Right kidney (tissue), 1 donor: ENCODE results near the gene PCYT2.
"Not testable (repeated sequence)": the region's sequence is repeated elsewhere in the genome, so short reads cannot be mapped to it uniquely, and the experiment has no call there.

ENCODE experiments used
- DNase-seq: peaks from one replicate; pipeline ENCODE4 v3.0.0-alpha.2; 2016

The PCYT2 gene

DNA sequence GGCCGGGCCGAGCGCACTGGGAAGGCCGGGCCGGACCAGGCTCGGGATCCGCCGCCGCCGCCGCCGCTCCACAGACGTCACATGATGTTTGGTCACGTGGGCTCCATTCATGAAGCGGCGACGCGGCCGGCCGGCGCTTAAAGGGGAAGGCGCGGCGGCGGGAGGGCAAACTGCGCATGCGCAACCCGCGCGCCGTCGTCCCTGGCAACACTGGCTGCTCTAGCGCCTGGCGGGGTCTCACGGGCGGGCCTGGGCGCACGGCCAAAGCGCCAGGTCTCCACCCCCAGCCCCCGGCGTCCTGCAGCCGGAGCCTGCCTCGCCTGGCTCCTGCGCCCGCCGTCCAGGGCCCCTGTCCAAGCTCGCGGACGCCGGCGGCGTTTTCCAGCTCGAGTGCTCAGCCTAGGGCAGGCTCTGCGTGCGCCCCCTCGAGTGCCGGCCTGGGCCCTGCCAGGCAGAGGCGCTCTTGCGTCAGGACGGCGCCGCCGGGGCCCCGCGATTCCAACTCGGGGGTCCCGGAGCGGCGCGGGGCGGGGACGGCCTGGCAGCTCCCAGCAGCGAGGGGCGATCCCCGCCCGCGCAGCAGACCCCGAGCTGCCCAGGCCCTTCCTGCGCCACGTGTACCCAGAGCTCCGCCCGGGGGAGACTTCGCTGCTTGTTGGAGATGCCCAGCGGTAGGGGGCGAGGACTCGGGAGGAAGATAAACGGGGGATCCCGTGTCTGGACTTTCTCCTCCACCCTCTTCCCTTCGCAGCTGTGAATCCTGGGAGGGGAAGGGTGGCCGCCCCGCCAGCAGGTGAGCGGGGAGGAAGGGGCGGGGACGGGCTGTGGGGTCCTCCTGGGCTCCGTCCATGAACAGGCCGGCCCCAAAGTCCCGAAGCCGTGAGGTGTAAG lies 16.7 kb upstream of the PCYT2 start, which contains the start of gene MAFG:
Gene MAFG, minus strand, starts transcription at position 83 of the 891 bp plus-strand sequence. CDS start 4,550 bp downstream, outside the sequence.
- peak; percentile 98 for DNase-seq

DNA sequence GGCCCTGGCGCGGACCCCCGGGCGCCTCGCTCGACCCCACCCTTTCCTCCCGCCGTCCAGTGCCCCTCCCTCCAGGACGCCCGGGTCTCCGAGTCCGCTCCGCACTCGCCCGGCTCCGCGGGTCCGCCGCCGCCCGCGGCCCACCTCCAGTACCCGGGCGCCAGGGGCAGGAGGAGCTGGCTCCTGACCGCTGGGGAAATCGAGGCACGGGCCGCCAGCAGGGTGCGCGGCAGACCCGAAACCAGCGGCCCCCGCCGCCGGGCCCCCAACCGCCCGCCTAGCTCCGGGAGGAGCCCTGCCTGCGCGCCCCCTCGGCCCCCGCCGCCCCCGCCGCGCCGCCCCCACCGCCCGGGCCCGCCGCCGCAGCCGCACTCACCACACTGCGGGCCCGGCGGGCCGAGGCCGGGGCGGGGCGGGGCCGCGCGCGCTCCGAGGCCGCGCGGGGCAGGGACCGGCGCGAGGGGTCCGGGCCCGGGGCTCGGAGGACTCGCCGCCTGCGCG lies 16.0 kb upstream of the PCYT2 start:
- no peak for DNase-seq

GRCh38 chr17:81926451-81927151 lies 15.4 kb upstream of the PCYT2 start:
- DNase-seq: peak; percentile 54

DNA sequence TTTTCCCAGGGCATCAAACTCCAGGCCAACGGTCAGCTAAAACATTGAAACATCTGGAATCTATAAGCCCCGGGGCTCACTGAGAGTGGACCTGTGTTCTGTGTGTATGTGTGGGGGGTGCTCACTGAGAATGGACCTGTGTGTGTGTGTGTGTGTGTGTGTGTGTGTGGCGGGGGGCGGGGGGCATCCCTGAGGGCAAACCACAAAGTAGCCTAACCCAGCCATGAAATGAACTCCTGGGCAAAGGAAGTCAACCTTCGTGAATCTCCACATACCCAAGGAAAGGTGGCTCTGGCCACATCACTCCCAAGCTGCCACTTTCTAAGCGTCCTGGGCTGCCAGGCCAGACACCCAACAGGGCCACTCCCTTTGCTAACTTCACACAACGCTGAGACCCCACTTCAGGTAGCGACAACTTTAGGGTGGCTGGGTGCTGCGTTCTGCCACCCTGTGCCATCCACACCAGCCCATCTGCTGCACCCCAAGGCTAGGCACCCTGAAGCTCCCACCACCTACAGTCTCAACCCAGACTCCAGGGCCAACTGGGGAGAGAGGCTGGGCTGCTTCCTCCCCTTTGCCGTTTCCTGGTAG lies 14.8 kb upstream of the PCYT2 start:
- no peak for DNase-seq

DNA sequence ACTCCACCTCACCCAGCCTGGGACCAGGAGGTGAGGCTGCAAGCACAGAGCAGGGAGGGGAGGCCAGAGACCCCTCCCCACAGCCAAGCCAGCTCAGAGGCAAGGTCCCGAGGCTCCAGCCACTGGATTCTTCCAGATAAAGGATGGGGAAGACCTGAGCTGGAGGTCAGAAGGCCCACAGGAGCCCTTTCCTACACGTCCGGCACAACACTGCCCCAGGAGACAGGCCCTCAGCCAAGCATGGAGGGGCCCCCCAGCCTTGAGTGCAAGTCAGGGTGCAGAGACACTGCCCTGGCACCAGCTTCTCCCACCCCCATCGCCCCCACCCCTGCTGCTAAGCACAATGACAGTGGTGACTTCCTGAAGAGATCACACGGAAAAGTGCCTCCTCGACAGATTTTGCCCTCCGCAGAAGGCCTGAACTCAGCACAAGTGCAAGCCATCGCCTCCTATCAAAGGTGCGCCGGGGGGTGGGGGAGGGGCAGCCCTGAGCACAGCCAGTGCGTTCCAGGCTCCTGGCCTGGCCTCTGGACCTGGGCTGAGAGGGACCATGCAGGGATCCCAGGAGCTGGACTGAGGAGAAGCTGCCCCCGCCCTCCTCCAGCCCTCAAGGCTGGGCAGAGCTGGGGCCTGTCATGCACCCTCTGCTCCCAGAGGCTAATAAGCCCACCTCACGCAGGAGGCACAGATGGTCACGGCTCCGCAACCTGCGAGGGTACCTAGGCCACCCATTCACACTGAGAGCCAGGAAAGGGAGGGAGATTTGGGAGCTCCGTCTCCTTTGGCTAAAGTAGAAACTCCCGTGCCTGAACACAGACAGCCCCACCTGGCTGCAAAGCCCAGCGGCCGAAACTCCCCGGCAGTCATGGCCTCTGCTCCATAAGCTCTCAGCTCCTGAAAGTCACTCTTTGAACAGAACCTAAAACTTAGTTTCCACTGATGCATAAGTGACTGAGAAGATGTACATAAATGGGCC lies 13.6 kb upstream of the PCYT2 start:
- no peak for DNase-seq

DNA sequence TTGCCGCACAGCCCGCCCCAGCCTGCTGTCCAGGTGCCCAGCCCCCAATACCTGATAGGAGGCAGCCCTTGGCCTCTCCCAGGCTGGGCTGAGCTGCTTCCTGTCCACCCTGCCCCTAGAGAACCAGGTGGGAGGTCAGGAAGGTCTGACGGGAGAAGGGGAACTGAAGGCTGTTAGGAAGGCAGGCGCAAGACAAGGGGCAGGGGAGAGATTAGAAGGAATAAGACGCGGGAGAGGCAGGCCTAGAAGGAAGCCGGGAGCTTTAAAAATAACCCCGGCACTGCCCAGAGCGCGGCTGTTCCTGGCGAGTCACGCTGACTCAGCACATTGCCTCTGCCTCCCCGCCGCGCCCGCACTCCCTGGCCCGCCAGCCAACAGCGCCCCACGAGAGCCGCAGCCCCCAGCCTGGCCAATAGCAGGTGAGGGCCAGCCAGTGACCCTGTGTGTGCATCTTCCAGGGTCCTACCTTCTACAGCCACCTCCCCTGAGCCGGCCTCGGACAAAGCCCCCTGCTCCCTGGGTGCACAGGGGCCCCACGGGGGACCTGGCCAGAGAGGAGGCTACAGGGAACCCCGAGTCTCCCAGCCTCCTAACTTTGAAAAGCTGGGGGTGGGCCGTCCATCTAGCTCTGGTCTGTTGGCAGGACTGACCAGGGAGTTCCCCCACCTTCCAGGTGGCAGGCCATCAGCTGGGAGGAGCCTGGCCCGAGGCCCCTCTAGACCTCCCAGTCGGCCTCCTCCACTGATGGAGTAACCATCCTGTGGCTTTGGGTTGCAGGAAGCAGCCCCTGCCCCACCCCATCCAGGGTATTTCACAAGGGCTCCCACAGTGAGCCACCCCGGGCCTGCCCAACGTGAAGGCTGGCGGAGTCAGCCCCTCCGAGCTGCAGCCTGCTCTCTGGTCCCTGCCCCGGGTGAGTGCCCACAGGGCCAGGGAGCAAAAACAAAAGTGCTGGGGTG lies 12.4 kb upstream of the PCYT2 start:
- no peak for DNase-seq

- no peak for DNase-seq
These were observed 11.5 kb upstream of the PCYT2 start for GRCh38 chr17:81922566-81923301.

DNA sequence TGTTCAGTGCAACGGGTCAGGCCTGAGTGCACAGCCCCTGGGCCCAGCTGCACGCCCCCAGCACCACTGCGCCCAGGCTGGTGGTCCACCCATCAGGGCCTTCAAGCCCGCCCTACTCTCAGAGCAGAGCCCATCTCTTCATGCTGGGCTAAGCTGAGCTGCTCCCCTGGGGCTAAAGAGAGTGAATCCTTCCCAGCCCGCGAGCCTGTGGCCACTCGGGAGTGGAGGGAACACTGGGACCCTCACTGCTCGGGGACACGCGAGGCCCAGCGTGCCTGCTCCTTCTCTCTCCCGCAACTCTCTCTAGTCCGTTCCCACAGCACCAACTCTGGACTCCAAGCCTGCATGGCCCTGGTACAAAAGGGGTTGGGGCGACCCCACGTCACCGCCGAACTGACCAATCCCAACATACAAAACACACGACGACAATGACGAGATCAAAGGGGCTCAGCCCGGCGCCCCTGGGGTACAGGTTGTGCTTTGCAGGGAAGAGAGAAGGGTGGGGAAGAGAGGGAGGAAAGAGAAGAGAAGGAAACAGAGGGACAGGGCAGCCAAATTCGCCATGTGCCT lies 10.9 kb upstream of the PCYT2 start:
- no peak for DNase-seq

DNA sequence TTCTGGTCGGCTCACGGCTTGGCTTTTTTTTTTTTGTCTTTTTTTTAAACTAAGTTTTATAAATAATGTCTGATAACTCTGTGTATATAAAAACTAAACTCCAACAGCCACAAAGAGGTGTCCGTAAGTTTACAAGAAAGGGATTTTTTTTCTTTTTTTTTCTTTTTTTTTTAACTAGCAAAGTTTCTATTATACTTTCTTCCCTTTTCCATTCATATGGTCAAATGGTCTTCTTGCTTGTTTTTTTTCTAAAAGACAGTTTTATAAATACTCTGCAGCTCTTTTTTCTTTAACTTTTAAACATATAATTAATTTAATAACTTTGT lies 10.3 kb upstream of the PCYT2 start:
- no peak for DNase-seq

GRCh38 chr17:81920612-81921536 lies 9.7 kb upstream of the PCYT2 start:
- no peak for DNase-seq

- DNase-seq: no peak
These were observed 7.8 kb upstream of the PCYT2 start for GRCh38 chr17:81918832-81919545.

GRCh38 chr17:81918333-81918669 lies 7.1 kb upstream of the PCYT2 start:
- DNase-seq: not testable (repeated sequence)

DNA sequence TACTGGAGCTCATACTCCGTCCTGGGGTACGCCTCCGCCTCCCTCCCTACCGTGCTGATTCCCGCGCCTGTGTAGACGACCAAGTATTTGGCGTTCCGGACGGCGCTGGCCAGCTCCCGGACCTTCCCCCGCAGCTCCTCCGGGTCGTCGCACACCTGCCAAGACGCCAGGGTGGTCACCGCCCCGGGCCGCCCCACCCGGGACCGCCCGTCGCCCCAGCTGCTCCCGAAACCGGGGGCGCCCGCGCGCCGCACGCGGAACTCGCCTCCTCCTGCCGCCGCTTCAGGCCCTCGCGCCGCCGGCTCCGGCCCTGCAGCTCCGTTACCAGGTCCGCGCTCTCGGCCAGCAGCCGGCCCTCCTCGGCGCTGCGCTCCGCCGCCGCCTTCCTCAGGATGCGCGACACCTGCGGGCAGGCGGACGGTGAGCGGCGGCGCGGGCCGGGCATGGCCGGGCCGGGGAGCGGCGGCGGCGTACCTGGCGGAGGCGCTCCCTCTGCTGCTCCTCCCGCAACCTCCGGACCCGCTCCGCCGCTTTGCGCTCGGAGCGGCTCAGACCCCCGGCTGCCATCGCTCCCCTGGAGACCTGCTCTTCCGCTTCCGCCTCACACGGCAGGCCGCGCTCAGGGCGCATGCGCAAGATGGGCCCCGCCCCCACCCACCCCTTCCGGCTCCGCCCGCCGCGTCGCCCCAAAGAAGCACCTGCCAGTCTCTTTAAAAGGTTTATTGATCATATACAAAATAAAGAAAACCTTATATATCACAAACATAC lies 6.5 kb upstream of the PCYT2 start, which contains the start of gene SIRT7:
Gene SIRT7, minus strand, starts transcription at position 612 of the 768 bp plus-strand sequence. Its CDS starts 45 bp downstream, at position 567.
- peak; percentile 80 for DNase-seq

DNA sequence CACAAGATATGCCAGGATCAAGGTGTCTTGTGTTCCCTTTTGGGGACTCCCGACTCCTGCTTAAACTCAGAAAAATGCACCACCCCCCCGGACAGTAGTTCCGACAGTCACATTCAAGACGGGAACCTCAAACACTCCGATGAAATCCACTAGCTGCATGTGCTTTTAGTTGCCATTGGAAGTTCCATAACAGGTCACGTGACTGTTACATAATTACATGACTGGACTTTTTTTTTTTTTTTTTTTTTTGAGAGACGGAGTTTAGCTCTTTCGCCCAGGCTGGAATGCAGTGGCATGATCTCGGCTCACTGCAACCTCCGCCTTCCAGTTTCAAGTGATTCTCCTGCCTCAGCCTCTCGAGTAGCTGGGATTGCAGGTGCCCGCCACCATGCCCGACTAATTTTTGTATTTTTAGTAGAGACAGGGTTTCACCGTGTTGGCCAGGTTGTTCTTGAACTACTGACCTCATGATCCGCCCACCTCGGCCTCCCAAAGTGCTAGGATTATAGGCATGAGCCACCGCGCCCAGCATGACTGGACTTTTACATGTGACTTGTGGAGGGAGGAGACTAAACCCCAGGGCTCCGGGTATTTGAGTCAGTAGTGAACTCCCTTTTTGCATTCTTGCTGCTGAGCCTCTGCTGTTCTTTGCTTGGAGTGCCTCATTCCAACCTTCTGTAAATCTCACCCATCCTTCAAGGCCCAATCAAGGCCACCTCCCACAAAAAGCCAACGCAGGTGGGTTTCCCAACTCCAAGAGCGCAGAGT lies 5.2 kb upstream of the PCYT2 start:
- no peak for DNase-seq

GRCh38 chr17:81915331-81915730 lies 4.1 kb upstream of the PCYT2 start:
- DNase-seq: no peak
